ENCODE data around the gene SACM1L. TPM values are rescaled to one million over a fixed set of nuclear protein-coding genes. Genes with fewer than 3 reads are reported as not detected.

SACM1L gene
- total RNA-seq, 4 donors from 2014 or later = 43.5 to 64.7 (median 54.3) TPM

DNA sequence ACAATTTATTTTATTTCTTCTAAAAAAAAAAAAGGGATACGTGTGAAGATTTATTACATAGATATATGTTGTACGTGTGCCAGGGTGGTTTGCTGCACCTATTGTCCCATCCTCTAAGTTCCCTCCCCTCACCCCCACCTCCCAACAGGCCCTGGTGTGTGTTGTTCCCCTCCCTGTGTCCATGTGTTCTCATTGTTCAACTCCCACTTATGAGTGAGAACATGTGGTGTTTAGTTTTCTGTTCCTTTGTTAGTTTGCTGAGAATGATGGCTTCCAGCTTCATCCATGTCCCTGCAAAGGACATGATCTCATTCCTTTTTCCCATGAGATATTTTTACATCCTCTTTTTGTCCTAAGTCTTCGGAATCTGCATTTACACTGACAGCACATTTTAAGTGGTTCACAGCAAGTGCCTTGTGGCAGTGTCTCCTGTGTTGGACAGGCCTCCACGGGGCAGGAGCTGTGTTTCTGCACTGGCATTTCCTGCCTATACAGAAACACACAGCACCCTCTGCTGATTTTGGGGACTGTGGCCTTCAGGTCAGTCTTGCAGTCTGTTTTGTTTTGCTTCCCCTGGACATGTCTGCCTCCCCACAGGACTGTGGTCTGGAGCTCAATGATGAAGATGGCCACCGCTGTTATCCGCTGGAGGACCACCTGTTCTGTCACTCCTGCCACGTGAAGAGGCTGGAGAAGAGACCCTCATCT lies 12.7 kb upstream of the SACM1L start:
- Histone ChIP-seq H3K4me1 (peaks cover 0 to 34% (median 15%) of the 10 kb centered on the region in 4 donors), H3K36me3 (peaks cover 0 to 78% (median 11%) of the 10 kb centered on the region in 3 donors), H3K27me3 (no peaks in the 10 kb centered on the region), H3K4me3 (no peak overlapping the region), H3K27ac (peak overlapping the region; percentile 1 to 78 (median 67)), H3K9me3 (no peaks in the 10 kb centered on the region)
- 55 to 59% methylated on average over 7 of the region's 7 CpGs for WGBS, 2 donors
- no peak for DNase-seq (ENCODE audit: low spot score in 2 of 2)
- TF ChIP-seq, protein P1, sequence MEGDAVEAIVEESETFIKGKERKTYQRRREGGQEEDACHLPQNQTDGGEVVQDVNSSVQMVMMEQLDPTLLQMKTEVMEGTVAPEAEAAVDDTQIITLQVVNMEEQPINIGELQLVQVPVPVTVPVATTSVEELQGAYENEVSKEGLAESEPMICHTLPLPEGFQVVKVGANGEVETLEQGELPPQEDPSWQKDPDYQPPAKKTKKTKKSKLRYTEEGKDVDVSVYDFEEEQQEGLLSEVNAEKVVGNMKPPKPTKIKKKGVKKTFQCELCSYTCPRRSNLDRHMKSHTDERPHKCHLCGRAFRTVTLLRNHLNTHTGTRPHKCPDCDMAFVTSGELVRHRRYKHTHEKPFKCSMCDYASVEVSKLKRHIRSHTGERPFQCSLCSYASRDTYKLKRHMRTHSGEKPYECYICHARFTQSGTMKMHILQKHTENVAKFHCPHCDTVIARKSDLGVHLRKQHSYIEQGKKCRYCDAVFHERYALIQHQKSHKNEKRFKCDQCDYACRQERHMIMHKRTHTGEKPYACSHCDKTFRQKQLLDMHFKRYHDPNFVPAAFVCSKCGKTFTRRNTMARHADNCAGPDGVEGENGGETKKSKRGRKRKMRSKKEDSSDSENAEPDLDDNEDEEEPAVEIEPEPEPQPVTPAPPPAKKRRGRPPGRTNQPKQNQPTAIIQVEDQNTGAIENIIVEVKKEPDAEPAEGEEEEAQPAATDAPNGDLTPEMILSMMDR (IDR thresholded peaks at IDR 0.05) = no peak
- TF ChIP-seq EP300 (IDR thresholded peaks at IDR 0.05) = no peak

DNA sequence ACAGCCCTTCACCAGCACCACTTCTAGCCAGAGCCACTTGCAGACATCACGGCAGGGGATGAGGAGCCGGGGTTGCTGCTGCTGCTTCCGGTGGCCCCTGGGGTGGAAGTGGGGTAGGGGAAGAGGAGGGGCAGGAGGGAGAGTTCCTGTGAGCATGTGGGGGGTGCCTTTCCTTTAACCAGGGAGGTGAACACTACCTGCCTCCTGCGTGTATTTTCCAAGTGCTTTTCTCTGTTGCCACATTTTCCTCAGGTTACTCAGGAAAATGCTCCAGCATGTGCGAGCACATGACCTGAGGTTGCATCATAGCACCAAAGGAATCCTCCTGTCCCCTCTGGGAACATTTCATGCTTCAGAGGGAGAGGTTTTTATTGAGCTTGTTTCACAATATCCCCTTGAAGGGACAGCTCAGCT lies 12.2 kb upstream of the SACM1L start:
- Histone ChIP-seq H3K4me3 (no peak overlapping the region), H3K4me1 (peaks cover 0 to 28% (median 12%) of the 10 kb centered on the region in 4 donors), H3K36me3 (peaks cover 0 to 83% (median 11%) of the 10 kb centered on the region in 3 donors), H3K27me3 (no peaks in the 10 kb centered on the region), H3K27ac (peak overlapping the region; percentile 1 to 78 (median 67)), H3K9me3 (no peaks in the 10 kb centered on the region)
- peak in 1 of 2 donors; percentile 65 for DNase-seq (ENCODE audit: low spot score in 2 of 2)
- TF ChIP-seq EP300 (IDR thresholded peaks at IDR 0.05) = peak in 1 of 2 donors; percentile 86
- TF ChIP-seq, protein P1 (IDR thresholded peaks at IDR 0.05) = no peak
- WGBS, 2 donors = 53 to 65% methylated on average over 5 of the region's 5 CpGs

DNA sequence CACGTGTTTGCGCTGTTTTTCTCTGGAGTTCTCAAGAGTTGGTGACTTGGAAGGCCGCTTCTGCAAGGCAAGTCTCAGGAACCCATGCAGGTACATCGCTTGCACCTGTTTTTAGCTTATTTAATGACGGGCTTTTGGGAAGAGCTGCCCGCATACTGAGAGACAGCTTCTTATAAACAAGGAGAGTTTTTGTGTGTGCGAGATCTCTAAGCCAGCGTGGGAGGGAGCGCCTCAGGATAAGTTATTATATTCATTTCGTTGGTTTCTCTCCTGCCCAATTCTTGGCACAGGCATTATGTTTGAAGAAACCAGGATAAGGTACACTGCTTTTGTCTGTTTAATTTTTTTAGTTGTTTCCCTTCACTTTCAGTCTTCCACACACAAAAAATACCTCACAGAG lies 11.4 kb upstream of the SACM1L start:
- WGBS, 2 donors = 81 to 85% methylated on average over 10 of the region's 10 CpGs
- H3K9me3 ChIP-seq = peaks cover 0 to 4% (median 0%) of the 10 kb centered on the region in 4 donors
- no peak for DNase-seq (ENCODE audit: low spot score in 2 of 2)
- no peak overlapping the region for H3K4me3 ChIP-seq
- H3K4me1 ChIP-seq = peaks cover 0 to 20% (median 11%) of the 10 kb centered on the region in 4 donors
- H3K27ac ChIP-seq = no peak overlapping the region
- no peaks in the 10 kb centered on the region for H3K27me3 ChIP-seq
- peaks cover 0 to 85% (median 11%) of the 10 kb centered on the region in 3 donors for H3K36me3 ChIP-seq
- no peak for TF ChIP-seq EP300 (IDR thresholded peaks at IDR 0.05)
- TF ChIP-seq POLR2A (IDR thresholded peaks at IDR 0.05) = no peak
- TF ChIP-seq, protein P1 (IDR thresholded peaks at IDR 0.05) = no peak

DNA sequence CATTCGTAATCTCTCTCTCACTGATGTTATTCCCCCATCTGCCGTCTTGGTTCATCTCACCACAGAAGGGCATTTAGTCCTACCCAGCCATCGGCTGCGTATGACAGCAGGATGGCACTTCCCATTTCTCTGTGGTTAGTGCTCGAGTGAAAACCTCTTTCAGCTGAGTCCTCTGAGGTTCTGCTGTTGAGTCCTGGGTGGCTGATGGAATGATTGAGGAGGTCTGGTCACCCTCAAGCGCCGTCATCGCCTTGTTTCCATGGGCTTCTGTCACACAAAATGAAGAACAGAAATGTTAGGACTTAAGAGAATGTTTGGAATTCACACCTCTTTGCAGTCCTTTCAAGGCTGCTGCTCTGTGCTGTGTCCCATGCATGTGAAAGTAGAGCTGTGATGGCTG lies 9.4 kb upstream of the SACM1L start:
- no peak for DNase-seq (ENCODE audit: low spot score in 2 of 2)
- Histone ChIP-seq H3K27me3 (no peaks in the 10 kb centered on the region), H3K36me3 (peaks cover 0 to 68% (median 5%) of the 10 kb centered on the region in 3 donors), H3K27ac (no peak overlapping the region), H3K9me3 (peaks cover 0 to 9% (median 0%) of the 10 kb centered on the region in 4 donors), H3K4me3 (no peak overlapping the region), H3K4me1 (peaks cover 0 to 20% (median 11%) of the 10 kb centered on the region in 4 donors)
- 86 to 96% methylated on average over 8 of the region's 8 CpGs for WGBS, 2 donors
- TF ChIP-seq, protein P1 (IDR thresholded peaks at IDR 0.05) = no peak
- TF ChIP-seq POLR2A (IDR thresholded peaks at IDR 0.05) = no peak
- TF ChIP-seq EP300 (IDR thresholded peaks at IDR 0.05) = no peak

DNA sequence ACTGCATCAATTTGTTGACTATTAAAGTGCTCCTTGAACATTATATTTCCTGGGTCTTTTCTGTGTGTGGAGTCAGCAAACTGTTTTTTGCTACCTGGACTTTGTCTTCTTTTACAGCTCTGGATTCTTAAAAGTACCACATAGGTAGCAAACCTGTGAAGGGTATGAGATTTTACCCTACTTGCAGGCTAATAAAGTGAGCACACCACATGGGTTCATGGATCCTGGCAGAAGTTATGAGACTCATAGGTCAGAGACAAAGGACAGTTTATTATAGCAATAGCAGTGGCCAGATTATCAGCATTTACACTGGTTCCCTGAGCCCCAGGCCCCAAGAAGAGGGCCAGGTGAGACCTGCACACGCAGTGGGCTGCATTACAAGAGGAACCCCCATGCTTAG lies 8.0 kb upstream of the SACM1L start:
- Histone ChIP-seq H3K4me1 (peaks cover 0 to 17% (median 11%) of the 10 kb centered on the region in 4 donors), H3K9me3 (peaks cover 0 to 9% (median 0%) of the 10 kb centered on the region in 4 donors), H3K36me3 (peaks cover 0 to 62% (median 5%) of the 10 kb centered on the region in 3 donors), H3K4me3 (no peak overlapping the region), H3K27me3 (no peaks in the 10 kb centered on the region), H3K27ac (no peak overlapping the region)
- DNase-seq (ENCODE audit: low spot score in 2 of 2) = no peak
- 86 to 100% methylated on average over 1 of the region's 1 CpG for WGBS, 2 donors
- TF ChIP-seq POLR2A (IDR thresholded peaks at IDR 0.05) = no peak
- no peak for TF ChIP-seq EP300 (IDR thresholded peaks at IDR 0.05)
- TF ChIP-seq, protein P1 (IDR thresholded peaks at IDR 0.05) = no peak

Data from tibial nerve (tissue), 4 donors.